DND-41 (cell line): ENCODE results near the gene DNAH17.

Experiments used
- EZH2 ChIP-seq: IDR thresholded peaks from 3 replicates; pipeline ENCODE4 v1.6.1; 2012; ENCODE audit warnings: borderline replicate concordance, low read depth, mild to moderate bottlenecking, moderate library complexity, low read length, inconsistent platforms; ENCODE audit not compliant: severe bottlenecking
- TF ChIP-seq, protein P1 (sequence below): IDR thresholded peaks from 2 replicates; pipeline ENCODE4 v1.5.1; 2012; ENCODE audit warnings: borderline replicate concordance, low read length, moderate library complexity, mild to moderate bottlenecking; ENCODE audit not compliant: poor library complexity, severe bottlenecking; ENCODE audit errors: extremely low read depth

DNA sequence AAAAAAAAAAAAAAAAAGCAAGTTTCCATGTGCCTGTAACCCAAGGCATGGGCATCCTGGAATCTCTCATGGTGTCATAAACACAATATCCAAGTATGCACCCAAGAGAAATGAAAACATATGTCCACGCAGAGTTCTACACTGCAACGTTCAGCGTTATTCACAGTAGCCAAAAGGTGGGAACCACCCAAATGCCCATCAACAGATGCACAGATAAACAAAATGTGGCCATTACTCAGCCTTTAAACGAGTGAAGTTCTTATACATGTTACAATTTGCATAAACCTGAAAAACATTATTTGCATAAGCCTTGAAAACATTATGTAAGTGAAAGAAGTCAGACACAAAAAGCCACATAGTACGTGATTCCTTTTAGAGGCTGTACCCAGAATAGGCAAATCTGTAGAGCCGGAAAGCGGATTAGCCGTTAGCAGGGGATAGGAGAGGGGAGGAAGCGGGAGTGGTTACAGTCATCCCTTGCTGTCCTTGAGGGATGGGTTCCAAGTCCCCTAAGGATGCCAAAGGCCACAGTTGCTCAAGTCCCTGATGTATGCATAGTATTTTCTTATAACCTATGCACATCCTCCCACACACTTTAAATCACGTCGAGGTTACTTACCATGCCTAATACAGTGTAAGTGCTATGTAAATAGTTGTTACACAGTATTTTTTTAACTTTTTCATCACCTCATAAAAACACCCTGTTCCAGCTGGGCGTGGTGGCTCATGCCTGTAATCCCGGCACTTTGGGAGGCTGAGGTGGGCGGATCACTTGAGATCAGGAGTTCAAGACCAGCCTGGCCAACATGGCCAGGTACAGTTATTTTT, 47.3 kb upstream of the DNAH17 start:
- TF ChIP-seq EZH2: no peak
- TF ChIP-seq, protein P1, sequence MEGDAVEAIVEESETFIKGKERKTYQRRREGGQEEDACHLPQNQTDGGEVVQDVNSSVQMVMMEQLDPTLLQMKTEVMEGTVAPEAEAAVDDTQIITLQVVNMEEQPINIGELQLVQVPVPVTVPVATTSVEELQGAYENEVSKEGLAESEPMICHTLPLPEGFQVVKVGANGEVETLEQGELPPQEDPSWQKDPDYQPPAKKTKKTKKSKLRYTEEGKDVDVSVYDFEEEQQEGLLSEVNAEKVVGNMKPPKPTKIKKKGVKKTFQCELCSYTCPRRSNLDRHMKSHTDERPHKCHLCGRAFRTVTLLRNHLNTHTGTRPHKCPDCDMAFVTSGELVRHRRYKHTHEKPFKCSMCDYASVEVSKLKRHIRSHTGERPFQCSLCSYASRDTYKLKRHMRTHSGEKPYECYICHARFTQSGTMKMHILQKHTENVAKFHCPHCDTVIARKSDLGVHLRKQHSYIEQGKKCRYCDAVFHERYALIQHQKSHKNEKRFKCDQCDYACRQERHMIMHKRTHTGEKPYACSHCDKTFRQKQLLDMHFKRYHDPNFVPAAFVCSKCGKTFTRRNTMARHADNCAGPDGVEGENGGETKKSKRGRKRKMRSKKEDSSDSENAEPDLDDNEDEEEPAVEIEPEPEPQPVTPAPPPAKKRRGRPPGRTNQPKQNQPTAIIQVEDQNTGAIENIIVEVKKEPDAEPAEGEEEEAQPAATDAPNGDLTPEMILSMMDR: no peak
